GM23248 (cell line): ENCODE measurements around the gene AP3B1.

ENCODE experiments used
- EZH2 ChIP-seq: fragments of 200-600 bp; sonication (generic); IDR thresholded peaks from 2 replicates; pipeline ENCODE4 v1.6.1; 2018; ENCODE audit warnings: antibody characterized with exemption, mild to moderate bottlenecking; ENCODE audit not compliant: insufficient read depth, poor library complexity, severe bottlenecking
- EZH2phosphoT487 ChIP-seq: fragments of 200-600 bp; sonication (generic); IDR thresholded peaks from 2 replicates; pipeline ENCODE4 v1.6.1; 2018; ENCODE audit warnings: antibody characterized with exemption, moderate library complexity, mild to moderate bottlenecking, low read depth; ENCODE audit not compliant: insufficient read depth

GRCh38 chr5:78280261-78280660, 14.2 kb downstream of the AP3B1 start:
- TF ChIP-seq EZH2phosphoT487: no peak
- no peak for TF ChIP-seq EZH2
